ENCODE measurements around the gene CCL20.

Gene CCL20

GRCh38 chr2:227767830-227768229, 45.8 kb upstream of the CCL20 start:
- no peak for ATAC-seq
- TF ChIP-seq ESRRG (CRISPR knock-in tag; IDR thresholded peaks at IDR 0.05) (no peak), ZNF565 (CRISPR knock-in tag; conservative IDR thresholded peaks at IDR 0.05; ENCODE audit: low read depth) (no peak), TCF4 (CRISPR knock-in tag; IDR thresholded peaks at IDR 0.05; ENCODE audit: borderline replicate concordance) (no peak), RARB (CRISPR knock-in tag; IDR thresholded peaks at IDR 0.05) (no peak), ZNF8 (CRISPR knock-in tag; IDR thresholded peaks at IDR 0.05) (no peak), ISL1 (CRISPR knock-in tag; IDR thresholded peaks at IDR 0.05) (no peak), BACH2 (CRISPR knock-in tag; IDR thresholded peaks at IDR 0.05; ENCODE audit: borderline replicate concordance) (no peak), CSRNP3 (CRISPR knock-in tag; IDR thresholded peaks at IDR 0.05) (no peak), TSHZ2 (CRISPR knock-in tag; IDR thresholded peaks at IDR 0.05) (no peak)

GRCh38 chr2:227772197-227772661, 41.4 kb upstream of the CCL20 start:
- TF ChIP-seq ZNF70 (CRISPR knock-in tag; IDR thresholded peaks at IDR 0.05) (no peak), ZC3H10 (CRISPR knock-in tag; IDR thresholded peaks at IDR 0.05) (no peak), ARNTL (CRISPR knock-in tag; IDR thresholded peaks at IDR 0.05; ENCODE audit: borderline replicate concordance, low read depth) (no peak), PPARA (CRISPR knock-in tag; IDR thresholded peaks at IDR 0.05; ENCODE audit: borderline replicate concordance) (no peak), CSDC2 (CRISPR knock-in tag; IDR thresholded peaks at IDR 0.05) (no peak), TSHZ2 (CRISPR knock-in tag; IDR thresholded peaks at IDR 0.05) (no peak), ESRRG (CRISPR knock-in tag; IDR thresholded peaks at IDR 0.05) (no peak), PATZ1 (CRISPR knock-in tag; IDR thresholded peaks at IDR 0.05; ENCODE audit: borderline replicate concordance) (no peak), RARB (CRISPR knock-in tag; IDR thresholded peaks at IDR 0.05) (no peak), CSRNP3 (CRISPR knock-in tag; IDR thresholded peaks at IDR 0.05) (no peak), OSR1 (CRISPR knock-in tag; IDR thresholded peaks at IDR 0.05) (no peak), ZNF565 (CRISPR knock-in tag; conservative IDR thresholded peaks at IDR 0.05; ENCODE audit: low read depth) (no peak)
- ATAC-seq, result no peak

GRCh38 chr2:227772932-227773331, 40.7 kb upstream of the CCL20 start:
- 0 out of 3 replicates have a peak, but pooled peaks have one; percentile 30 for ATAC-seq
- TF ChIP-seq CSRNP3 (CRISPR knock-in tag; IDR thresholded peaks at IDR 0.05) (no peak), ZNF70 (CRISPR knock-in tag; IDR thresholded peaks at IDR 0.05) (no peak), ESRRG (CRISPR knock-in tag; IDR thresholded peaks at IDR 0.05) (no peak)

All from SK-N-SH treated with all-trans-retinoic acid at 6 μM for 48 hours (cell line).